ENCODE data around the gene ITPR1.

- no peak for TF ChIP-seq CTCF (conservative IDR thresholded peaks at IDR 0.05; ENCODE audit: low read depth, low read length)
- TF ChIP-seq EZH2 (IDR thresholded peaks at IDR 0.05; ENCODE audit: low read length, unreplicated experiment) = no peak
Observed at GRCh38 chr3:4680227-4680691, 187.1 kb downstream of the ITPR1 start.
